Vagina (tissue), 2 donors: ENCODE measurements around the gene TKTL2. TPM values are rescaled to one million over a fixed set of nuclear protein-coding genes. Genes with fewer than 3 reads are reported as not detected.

Experiments
- DNase-seq, 2 donors: peaks; one replicate each; pipeline ENCODE4 v3.0.0-alpha.2; 2017; ENCODE audit errors: extremely low spot score in 2 of 2
- H3K27ac ChIP-seq: fragments of 200-600 bp; sonication (generic); one replicate; pipeline ENCODE4 v1.5.1; 2019
- H3K27me3 ChIP-seq: fragments of 200-600 bp; sonication (generic); one replicate; pipeline ENCODE4 v1.5.1; 2019
- H3K36me3 ChIP-seq, 2 donors: fragments of 200-600 bp; sonication (generic); one replicate each; pipeline ENCODE4 v1.5.1; 2017 to 2019
- H3K4me1 ChIP-seq: fragments of 200-600 bp; sonication (generic); one replicate; pipeline ENCODE4 v1.5.1; 2019
- H3K4me3 ChIP-seq, 2 donors: fragments of 200-600 bp; sonication (generic); 1 replicate in 1 of 2; 2 replicates in 1 of 2; pipeline ENCODE4 v1.5.1; 2016 to 2019
- H3K9me3 ChIP-seq: fragments of 200-600 bp; sonication (generic); one replicate; pipeline ENCODE4 v1.5.1; 2019
- CTCF ChIP-seq, 3 experiments: fragments of 450-650 bp in 2 of 3; fragments of 200-600 bp in 1 of 3; sonication (generic) in 1 of 3; IDR thresholded peaks; one replicate each; pipeline ENCODE4 v1.5.1; 2017 to 2019; ENCODE audit warnings: antibody characterized with exemption in 3 of 3, mild to moderate bottlenecking in 2 of 3, moderate library complexity in 2 of 3
- POLR2A ChIP-seq, 2 donors: fragments of 450-650 bp; IDR thresholded peaks; one replicate each; pipeline ENCODE4 v1.6.1; 2017; ENCODE audit warnings: antibody characterized with exemption in 2 of 2, mild to moderate bottlenecking in 2 of 2, moderate library complexity in 2 of 2
- POLR2AphosphoS5 ChIP-seq, 2 donors: sonication (generic); formaldehyde crosslinking; IDR thresholded peaks; one replicate each; pipeline ENCODE4 v1.9.0; 2017; ENCODE audit warnings: antibody characterized with exemption in 2 of 2, mild to moderate bottlenecking in 2 of 2, low read depth in 1 of 2; ENCODE audit not compliant: insufficient read depth in 1 of 2
- intact Hi-C: fragments of 100-400 bp; cut with DNase I; formaldehyde crosslinking; loops from one replicate; pipeline ENCODE4 v1.15.1; 2023
- total RNA-seq: library from RNA; depleted of rRNA; stranded (reverse); fragments of >200 nt; gene quantifications from one replicate; pipeline ENCODE4 v1.2.3, GENCODE V29; 2016

The TKTL2 gene, protein sequence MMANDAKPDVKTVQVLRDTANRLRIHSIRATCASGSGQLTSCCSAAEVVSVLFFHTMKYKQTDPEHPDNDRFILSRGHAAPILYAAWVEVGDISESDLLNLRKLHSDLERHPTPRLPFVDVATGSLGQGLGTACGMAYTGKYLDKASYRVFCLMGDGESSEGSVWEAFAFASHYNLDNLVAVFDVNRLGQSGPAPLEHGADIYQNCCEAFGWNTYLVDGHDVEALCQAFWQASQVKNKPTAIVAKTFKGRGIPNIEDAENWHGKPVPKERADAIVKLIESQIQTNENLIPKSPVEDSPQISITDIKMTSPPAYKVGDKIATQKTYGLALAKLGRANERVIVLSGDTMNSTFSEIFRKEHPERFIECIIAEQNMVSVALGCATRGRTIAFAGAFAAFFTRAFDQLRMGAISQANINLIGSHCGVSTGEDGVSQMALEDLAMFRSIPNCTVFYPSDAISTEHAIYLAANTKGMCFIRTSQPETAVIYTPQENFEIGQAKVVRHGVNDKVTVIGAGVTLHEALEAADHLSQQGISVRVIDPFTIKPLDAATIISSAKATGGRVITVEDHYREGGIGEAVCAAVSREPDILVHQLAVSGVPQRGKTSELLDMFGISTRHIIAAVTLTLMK
- total RNA-seq, result not detected

- H3K36me3 ChIP-seq, result no peaks in the 10 kb centered on the region
- no peaks in the 10 kb centered on the region for H3K4me1 ChIP-seq
- no peak within 1 kb of the TSS for H3K4me3 ChIP-seq
- DNase-seq, result no peak
- H3K27ac ChIP-seq, result no peak within 1 kb of the TSS
- no peaks in the 10 kb centered on the region for H3K27me3 ChIP-seq
- H3K9me3 ChIP-seq, result no peaks in the 10 kb centered on the region
- no peak for TF ChIP-seq CTCF (IDR thresholded peaks at IDR 0.05)
- no peak for TF ChIP-seq POLR2A (IDR thresholded peaks at IDR 0.05)
- TF ChIP-seq POLR2AphosphoS5 (IDR thresholded peaks at IDR 0.05; ENCODE audit: insufficient read depth in 1 of 2, low read depth in 1 of 2), result no peak
- intact Hi-C loops, result no loop called here
These were observed at the start of gene TKTL2 for GRCh38 chr4:163473576-163473975. Gene TKTL2 (minus strand): TSS chr4:163473754. CDS start chr4:163473734, 20 bp downstream.

GRCh38 chr4:163515198-163515597 is 41.6 kb upstream of the TKTL2 start:
- TF ChIP-seq POLR2A (IDR thresholded peaks at IDR 0.05) (no peak), CTCF (IDR thresholded peaks at IDR 0.05) (no peak), POLR2AphosphoS5 (IDR thresholded peaks at IDR 0.05; ENCODE audit: insufficient read depth in 1 of 2, low read depth in 1 of 2) (no peak)
- Histone ChIP-seq H3K27me3 (no peaks in the 10 kb centered on the region), H3K36me3 (peaks cover 0 to 37% of the 10 kb centered on the region in 2 donors), H3K9me3 (no peaks in the 10 kb centered on the region), H3K27ac (no peak overlapping the region), H3K4me1 (no peaks in the 10 kb centered on the region), H3K4me3 (no peak overlapping the region)
- intact Hi-C loops, result no loop called here
- no peak for DNase-seq

DNA sequence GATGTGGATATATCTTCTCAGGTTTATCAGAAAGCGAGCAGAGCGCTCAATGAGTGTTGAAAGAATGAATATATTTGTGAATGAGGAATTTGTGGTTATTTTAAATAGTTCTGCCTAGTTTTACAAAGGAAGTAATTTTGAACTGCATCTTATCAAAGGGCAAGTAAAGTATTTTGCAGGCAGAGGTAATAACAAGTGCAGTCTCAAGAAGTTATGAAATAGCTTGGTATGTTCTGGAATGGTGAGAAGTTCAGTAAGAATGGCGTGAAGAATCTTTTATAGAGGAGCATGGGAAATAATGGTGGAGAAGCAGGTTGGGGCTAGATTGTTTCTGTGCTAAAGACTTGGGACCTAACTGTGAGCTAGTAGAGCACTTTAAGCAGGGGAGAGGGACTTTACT is 31.8 kb upstream of the TKTL2 start:
- Histone ChIP-seq H3K9me3 (no peaks in the 10 kb centered on the region), H3K4me3 (no peak overlapping the region), H3K4me1 (peaks cover 13% of the 10 kb centered on the region), H3K27ac (no peak overlapping the region), H3K36me3 (peaks cover 0 to 20% of the 10 kb centered on the region in 2 donors), H3K27me3 (no peaks in the 10 kb centered on the region)
- no peak for DNase-seq
- intact Hi-C loops, result loop anchor here (5.0 kb wide), 1 partner anchor 1922 kb away; no protein-coding TSS in a partner anchor
- TF ChIP-seq CTCF (IDR thresholded peaks at IDR 0.05) (no peak), POLR2A (IDR thresholded peaks at IDR 0.05) (no peak), POLR2AphosphoS5 (IDR thresholded peaks at IDR 0.05; ENCODE audit: insufficient read depth in 1 of 2, low read depth in 1 of 2) (no peak)

- TF ChIP-seq POLR2AphosphoS5 (IDR thresholded peaks at IDR 0.05; ENCODE audit: insufficient read depth in 1 of 2, low read depth in 1 of 2) (no peak), CTCF (IDR thresholded peaks at IDR 0.05) (no peak), POLR2A (IDR thresholded peaks at IDR 0.05) (no peak)
- Histone ChIP-seq H3K9me3 (no peaks in the 10 kb centered on the region), H3K36me3 (no peaks in the 10 kb centered on the region), H3K4me3 (no peak overlapping the region), H3K27me3 (no peaks in the 10 kb centered on the region), H3K4me1 (peaks cover 30% of the 10 kb centered on the region), H3K27ac (no peak overlapping the region)
- no peak for DNase-seq
- intact Hi-C loops, result no loop called here
These were observed 27.0 kb upstream of the TKTL2 start for GRCh38 chr4:163500586-163500985.

- Histone ChIP-seq H3K27me3 (no peaks in the 10 kb centered on the region), H3K4me3 (peak overlapping the region in 1 of 2 donors; percentile 69), H3K27ac (peak overlapping the region; percentile 86), H3K9me3 (no peaks in the 10 kb centered on the region), H3K4me1 (peaks cover 23% of the 10 kb centered on the region), H3K36me3 (no peaks in the 10 kb centered on the region)
- TF ChIP-seq CTCF (IDR thresholded peaks at IDR 0.05) (no peak), POLR2A (IDR thresholded peaks at IDR 0.05) (no peak), POLR2AphosphoS5 (IDR thresholded peaks at IDR 0.05; ENCODE audit: insufficient read depth in 1 of 2, low read depth in 1 of 2) (no peak)
- no peak for DNase-seq
- intact Hi-C loops, result no loop called here
These were observed 22.3 kb upstream of the TKTL2 start for GRCh38 chr4:163495900-163496299.
